CD4-positive, alpha-beta T cell treated with Interleukin-1 beta for 1 hour (primary cell): ENCODE results near the gene GFRA1.
"Not testable (repeated sequence)": the region's sequence is repeated elsewhere in the genome, so short reads cannot be mapped to it uniquely, and the experiment has no call there.

Experiments used
- DNase-seq, 2 donors: peaks; one replicate each; pipeline ENCODE4 v3.0.0-alpha.2; 2020 to 2022

The GFRA1 gene

GRCh38 chr10:116055917-116056252 is 217.1 kb downstream of the GFRA1 start:
- no peak for DNase-seq

- DNase-seq = no peak
Observed at GRCh38 chr10:116055252-116055916, 217.6 kb downstream of the GFRA1 start.

GRCh38 chr10:116053910-116054309 is 219.1 kb downstream of the GFRA1 start:
- DNase-seq = no peak

- DNase-seq = not testable (repeated sequence)
Observed at GRCh38 chr10:116053009-116053730, 219.8 kb downstream of the GFRA1 start.

GRCh38 chr10:116052522-116052921 is 220.5 kb downstream of the GFRA1 start:
- DNase-seq = not testable (repeated sequence)

GRCh38 chr10:116049974-116050304 is 223.1 kb downstream of the GFRA1 start:
- DNase-seq = no peak

GRCh38 chr10:116049158-116049973 is 223.6 kb downstream of the GFRA1 start:
- DNase-seq = no peak

- DNase-seq = no peak
Observed at GRCh38 chr10:116045366-116046356, 227.3 kb downstream of the GFRA1 start.

GRCh38 chr10:116044801-116045248 is 228.2 kb downstream of the GFRA1 start:
- DNase-seq = no peak

GRCh38 chr10:116043861-116044260 is 229.1 kb downstream of the GFRA1 start:
- DNase-seq = no peak

GRCh38 chr10:116043304-116043703 is 229.7 kb downstream of the GFRA1 start:
- DNase-seq = no peak

- DNase-seq = no peak
Observed at GRCh38 chr10:116041948-116042347, 231.1 kb downstream of the GFRA1 start.

GRCh38 chr10:116039612-116040011 is 233.4 kb downstream of the GFRA1 start:
- no peak for DNase-seq

GRCh38 chr10:116038259-116038658 is 234.7 kb downstream of the GFRA1 start:
- no peak for DNase-seq

- not testable (repeated sequence) for DNase-seq
Observed at GRCh38 chr10:116035406-116035805, 237.6 kb downstream of the GFRA1 start.

- DNase-seq = no peak
Observed at GRCh38 chr10:116030576-116030975, 242.4 kb downstream of the GFRA1 start.

GRCh38 chr10:116029826-116030225 is 243.2 kb downstream of the GFRA1 start:
- DNase-seq = no peak

- no peak for DNase-seq
Observed at GRCh38 chr10:116027355-116027754, 245.7 kb downstream of the GFRA1 start.

GRCh38 chr10:116026725-116027124 is 246.3 kb downstream of the GFRA1 start:
- no peak for DNase-seq

- no peak for DNase-seq
Observed at GRCh38 chr10:116026315-116026714, 246.7 kb downstream of the GFRA1 start.

- no peak for DNase-seq
Observed at GRCh38 chr10:116024271-116024878, 248.6 kb downstream of the GFRA1 start.

- DNase-seq = no peak
Observed at GRCh38 chr10:116017405-116017804, 255.6 kb downstream of the GFRA1 start.
